Measurements from ENCODE around the gene TFAP2C.

DNA sequence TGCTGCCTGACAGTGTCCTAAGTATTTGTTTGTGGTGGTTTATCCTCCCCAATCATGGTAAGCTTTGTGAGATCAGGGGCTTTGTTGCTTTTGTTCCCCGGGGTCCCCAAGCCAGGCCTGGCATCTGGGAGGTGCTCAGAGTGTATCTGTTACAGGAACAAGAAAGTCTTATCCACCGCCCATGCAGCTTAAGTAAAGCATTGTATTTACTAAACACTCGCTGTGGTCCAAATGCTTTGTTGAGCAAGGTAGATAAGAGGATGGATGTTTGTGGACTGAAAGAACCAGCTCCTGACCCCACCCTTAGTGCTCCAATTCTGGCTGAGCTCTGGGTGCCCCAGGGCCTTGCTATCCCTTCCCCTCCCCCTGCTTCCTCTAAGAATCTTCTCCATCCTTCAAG is 19.8 kb upstream of the TFAP2C start:
- TF ChIP-seq EZH2 (IDR thresholded peaks at IDR 0.05; ENCODE audit: borderline replicate concordance, low read depth, low read length, severe bottlenecking) (no peak), MYC (IDR thresholded peaks at IDR 0.05; ENCODE audit: low read depth, low read length) (no peak), POLR2A (IDR thresholded peaks at IDR 0.05; ENCODE audit: low read depth, low read length) (no peak), POLR2AphosphoS5 (IDR thresholded peaks at IDR 0.05; ENCODE audit: insufficient read depth, low read depth, low read length) (no peak)
- TF ChIP-seq, protein P1, sequence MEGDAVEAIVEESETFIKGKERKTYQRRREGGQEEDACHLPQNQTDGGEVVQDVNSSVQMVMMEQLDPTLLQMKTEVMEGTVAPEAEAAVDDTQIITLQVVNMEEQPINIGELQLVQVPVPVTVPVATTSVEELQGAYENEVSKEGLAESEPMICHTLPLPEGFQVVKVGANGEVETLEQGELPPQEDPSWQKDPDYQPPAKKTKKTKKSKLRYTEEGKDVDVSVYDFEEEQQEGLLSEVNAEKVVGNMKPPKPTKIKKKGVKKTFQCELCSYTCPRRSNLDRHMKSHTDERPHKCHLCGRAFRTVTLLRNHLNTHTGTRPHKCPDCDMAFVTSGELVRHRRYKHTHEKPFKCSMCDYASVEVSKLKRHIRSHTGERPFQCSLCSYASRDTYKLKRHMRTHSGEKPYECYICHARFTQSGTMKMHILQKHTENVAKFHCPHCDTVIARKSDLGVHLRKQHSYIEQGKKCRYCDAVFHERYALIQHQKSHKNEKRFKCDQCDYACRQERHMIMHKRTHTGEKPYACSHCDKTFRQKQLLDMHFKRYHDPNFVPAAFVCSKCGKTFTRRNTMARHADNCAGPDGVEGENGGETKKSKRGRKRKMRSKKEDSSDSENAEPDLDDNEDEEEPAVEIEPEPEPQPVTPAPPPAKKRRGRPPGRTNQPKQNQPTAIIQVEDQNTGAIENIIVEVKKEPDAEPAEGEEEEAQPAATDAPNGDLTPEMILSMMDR (IDR thresholded peaks at IDR 0.05; ENCODE audit: extremely low read depth in 1 of 2, insufficient read depth in 1 of 2, low read depth in 1 of 2, low read length in 2 of 2) = no peak

Data from endothelial cell of umbilical vein (primary cell).